Heart right ventricle (tissue), 16 donors: ENCODE data around the gene MRAS. TPM values are rescaled to one million over a fixed set of nuclear protein-coding genes. Genes with fewer than 3 reads are reported as not detected.

ENCODE experiments used
- ATAC-seq, 8 donors: fragments of 200-7000 bp; cut with Tn5 transposase; one replicate each; pipeline ENCODE4 v1.9.1; 2020; ENCODE audit warnings: mild to moderate bottlenecking in 8 of 8, moderate library complexity in 8 of 8, moderate number of reproducible peaks in 1 of 8
- DNase-seq, 2 donors: peaks; one replicate each; pipeline ENCODE4 v3.0.0-alpha.2; 2020
- H3K27ac ChIP-seq, 10 donors: fragments of 200-600 bp; sonication (generic) in 2 of 10; one replicate each; pipeline versions ENCODE4 v1.5.0 to v1.8.0; 2020 to 2022; ENCODE audit warnings: mild to moderate bottlenecking in 3 of 10
- H3K27me3 ChIP-seq, 7 donors: fragments of 200-600 bp; one replicate each; pipeline ENCODE4 v1.8.0; 2021 to 2022; ENCODE audit warnings: mild to moderate bottlenecking in 2 of 7
- H3K36me3 ChIP-seq, 9 donors: fragments of 200-600 bp; sonication (generic) in 1 of 9; one replicate each; pipeline versions ENCODE4 v1.5.0 to v1.8.0; 2020 to 2022; ENCODE audit warnings: mild to moderate bottlenecking in 2 of 9
- H3K4me1 ChIP-seq, 9 donors: fragments of 200-600 bp; sonication (generic) in 1 of 9; one replicate each; pipeline versions ENCODE4 v1.5.0 to v1.8.0; 2020 to 2022; ENCODE audit warnings: mild to moderate bottlenecking in 4 of 9
- H3K4me3 ChIP-seq, 10 donors: fragments of 200-600 bp; sonication (generic) in 2 of 10; one replicate each; pipeline versions ENCODE4 v1.5.0 to v1.8.0; 2020 to 2022; ENCODE audit warnings: mild to moderate bottlenecking in 7 of 10, moderate library complexity in 2 of 10
- H3K9me3 ChIP-seq, 11 donors: fragments of 200-600 bp in 10 of 11; sonication (generic) in 2 of 11; one replicate each; pipeline versions ENCODE4 v1.5.0 to v1.8.0; 2013 to 2022; ENCODE audit warnings: mild to moderate bottlenecking in 2 of 11, control low read depth in 1 of 11, moderate library complexity in 1 of 11
- WGBS, 2 donors: extraction: QIAGEN DNeasy Blood & Tissue Kit; methylation state at CpG; one replicate each; pipeline ENCODE4 v1.1.7; 2013; ENCODE audit warnings: inconsistent platforms in 1 of 2; 5-methylcytosine and 5-hydroxymethylcytosine counted together
- intact Hi-C, 10 donors: fragments of 100-400 bp; cut with DNase I; formaldehyde crosslinking; loops; one replicate each; pipeline versions ENCODE4 v1.11.1 to v1.14.2; 2022
- polyA plus RNA-seq, 2 donors: library from polyadenylated mRNA; stranded (reverse); fragments of 200-250 nt; gene quantifications; one replicate each; pipeline ENCODE4 v1.2.3, GENCODE V29; 2013
- total RNA-seq, 10 donors: library from RNA; stranded (reverse); fragmentation: NEBNext Ultra II Directional in 3 of 10; extraction: Animal tissue kit (Norgen Biotek cat#: 25700) in 3 of 10; gene quantifications; one replicate each; pipeline versions ENCODE4 v1.2.1 to v1.2.4, GENCODE V29; 2021 to 2023
- TF ChIP-seq, protein P1 (sequence below), 9 donors: fragments of 200-600 bp; sonication (generic) in 2 of 9; IDR thresholded peaks; one replicate each; pipeline versions ENCODE4 v1.5.0 to v1.8.0; 2021 to 2022; ENCODE audit warnings: antibody characterized with exemption in 9 of 9, mild to moderate bottlenecking in 5 of 9, moderate library complexity in 1 of 9
- donor health status: Arrhythmogenic right ventricular cardiomyopathy.
- donor health status: ischemic (EF 13 %, LVEDD 7.1; RV severe dilation, severe dysfunction).
- donor health status: healthy with polysubstance abuse.
- donor health status: DM: no; HTN: yes; CAD: no.
- donor health status: DM: no; HTN: no; CAD: no.
- donor health status: ischemic (EF 25% LVEDD 6.9; RV normal size, moderate dysfunction).
- donor health status: ischemic (EF 25% LVEDD 5.7; RV mildly dilated, moderate dysfunction).
- donor health status: healthy.
- donor health status: DM: yes; HTN: yes; CAD: no.
- donor health status: Ischemic cardiomyopathy.
- donor health status: ischemic (EF 35%, LVEDD 5.7; RV mildly dilated, moderate dysfunction).
- donor health status: nonischemic (EF 11% LVEDD 7.7; RV severe dilation, severe dysfunction).
- donor health status: DM: yes; HTN: yes; CAD: no.
- donor health status: PGD.
- donor health status: ischemic (EF 29% LVEDD 5.4; RV normal size, mild dysfunction).
- donor health status: nonischemic (EF 23%, LVEDD 6.1; RV moderate dilation, normal function).

The MRAS gene
- total and polyA plus RNA-seq, 12 donors: 78.6 to 381 (median 256) TPM

DNA sequence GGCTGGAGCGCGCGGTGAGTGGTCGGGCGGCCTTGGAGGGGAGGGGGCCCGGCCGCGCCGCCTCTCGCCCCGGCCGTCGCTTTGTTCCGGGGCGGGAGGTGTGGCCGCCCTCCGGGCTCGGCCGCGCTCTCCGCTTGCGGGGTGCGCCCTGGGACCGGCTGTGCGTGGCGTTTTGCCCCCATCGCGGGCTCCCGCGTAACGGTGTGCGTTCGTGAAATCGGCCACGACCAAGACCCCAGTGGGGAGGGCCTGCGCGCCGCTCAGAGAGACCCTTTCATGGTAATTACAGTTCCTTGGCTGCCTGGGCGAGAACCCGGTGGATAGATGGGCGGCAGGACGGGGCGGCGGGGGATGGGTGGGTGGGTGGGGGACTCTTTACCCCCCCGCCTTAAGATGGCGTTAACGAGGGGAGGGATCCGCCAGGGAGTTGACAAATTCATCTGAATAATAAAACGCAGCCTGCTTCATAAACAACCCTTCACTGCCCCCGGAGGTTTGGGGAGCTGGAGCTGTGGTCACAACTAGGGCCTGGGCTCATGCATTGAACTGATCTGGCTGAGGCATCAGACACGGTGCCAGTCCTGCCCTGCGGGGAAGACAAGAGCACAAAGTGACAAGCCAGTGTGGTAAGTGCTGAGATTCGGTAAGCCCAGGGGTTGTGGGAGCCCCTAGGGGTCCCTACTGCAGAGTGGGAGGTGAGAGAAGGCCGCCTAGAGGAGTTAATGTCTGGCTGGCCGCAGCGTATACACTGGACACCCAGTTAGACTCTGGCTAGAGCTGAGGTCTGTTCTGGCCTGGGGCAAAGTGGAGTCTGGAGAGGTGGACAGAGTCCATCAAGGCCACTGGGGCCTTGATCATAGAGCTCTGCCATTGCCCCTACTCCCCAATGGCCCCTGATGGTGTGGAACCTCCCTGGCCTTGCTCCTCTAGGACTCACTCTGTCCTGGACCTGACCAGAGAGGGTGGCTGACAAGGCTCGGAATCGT is 668 bp downstream of the MRAS start:
- peak overlapping the region; percentile 38 to 94 (median 86) for H3K4me3 ChIP-seq
- no peaks in the 10 kb centered on the region for H3K9me3 ChIP-seq
- H3K27ac ChIP-seq: peak overlapping the region; percentile 89 to 99 (median 94)
- H3K4me1 ChIP-seq: peaks cover 0 to 56% (median 33%) of the 10 kb centered on the region in 9 donors
- H3K27me3 ChIP-seq: peaks cover 0 to 14% (median 0%) of the 10 kb centered on the region in 7 donors
- peak in 7 of 8 donors; percentile 3 to 39 (median 15) for ATAC-seq
- TF ChIP-seq, protein P1, sequence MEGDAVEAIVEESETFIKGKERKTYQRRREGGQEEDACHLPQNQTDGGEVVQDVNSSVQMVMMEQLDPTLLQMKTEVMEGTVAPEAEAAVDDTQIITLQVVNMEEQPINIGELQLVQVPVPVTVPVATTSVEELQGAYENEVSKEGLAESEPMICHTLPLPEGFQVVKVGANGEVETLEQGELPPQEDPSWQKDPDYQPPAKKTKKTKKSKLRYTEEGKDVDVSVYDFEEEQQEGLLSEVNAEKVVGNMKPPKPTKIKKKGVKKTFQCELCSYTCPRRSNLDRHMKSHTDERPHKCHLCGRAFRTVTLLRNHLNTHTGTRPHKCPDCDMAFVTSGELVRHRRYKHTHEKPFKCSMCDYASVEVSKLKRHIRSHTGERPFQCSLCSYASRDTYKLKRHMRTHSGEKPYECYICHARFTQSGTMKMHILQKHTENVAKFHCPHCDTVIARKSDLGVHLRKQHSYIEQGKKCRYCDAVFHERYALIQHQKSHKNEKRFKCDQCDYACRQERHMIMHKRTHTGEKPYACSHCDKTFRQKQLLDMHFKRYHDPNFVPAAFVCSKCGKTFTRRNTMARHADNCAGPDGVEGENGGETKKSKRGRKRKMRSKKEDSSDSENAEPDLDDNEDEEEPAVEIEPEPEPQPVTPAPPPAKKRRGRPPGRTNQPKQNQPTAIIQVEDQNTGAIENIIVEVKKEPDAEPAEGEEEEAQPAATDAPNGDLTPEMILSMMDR (IDR thresholded peaks at IDR 0.05): no peak
- 3 to 5% methylated on average over 46 to 58 of the region's 58 CpGs for WGBS, 2 donors
- peak in 1 of 2 donors; percentile 41 for DNase-seq
- intact Hi-C loops: loop anchor here in 7 of 10 donors (5.0 to 10.0 kb wide), 5 partner anchors 46 to 68 kb away; no protein-coding TSS in a partner anchor
- no peaks in the 10 kb centered on the region for H3K36me3 ChIP-seq

DNA sequence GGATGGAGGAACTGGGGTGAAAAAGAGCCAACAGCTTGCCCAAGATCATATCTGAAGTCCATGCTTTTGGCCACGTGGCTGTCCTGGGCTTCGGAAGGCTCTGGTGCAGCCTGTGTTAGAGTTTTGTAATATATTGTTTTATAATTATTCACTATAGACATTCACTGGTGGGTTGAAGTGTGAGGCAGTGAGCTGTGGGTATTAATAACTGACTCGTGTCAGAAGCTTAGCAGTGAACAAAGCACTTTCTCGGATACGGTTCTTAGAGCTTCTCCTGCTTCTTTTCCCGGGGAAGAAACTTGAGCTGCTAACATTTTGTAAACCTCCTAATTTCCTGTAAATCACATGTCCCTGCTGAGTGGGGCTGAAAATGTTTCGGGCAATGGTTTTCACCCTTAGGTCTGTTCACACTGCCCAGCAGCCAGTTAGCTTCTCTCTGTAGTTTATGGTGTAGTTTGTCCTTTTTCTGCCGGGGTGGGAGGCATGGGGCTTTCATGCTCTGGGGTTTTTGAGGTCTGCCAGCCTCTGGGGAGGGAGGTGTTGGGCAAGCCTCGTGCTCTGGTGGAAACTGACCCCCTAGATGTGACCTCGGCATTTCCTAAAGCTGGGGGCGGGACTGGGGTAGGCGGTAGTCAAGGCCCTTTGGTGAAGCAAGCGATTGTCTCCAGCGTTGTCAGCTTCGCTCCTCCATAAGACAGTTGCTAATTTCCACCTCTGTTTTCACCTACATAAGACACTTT is 1.7 kb downstream of the MRAS start:
- Histone ChIP-seq H3K4me3 (peak overlapping the region; percentile 38 to 94 (median 86)), H3K27ac (peak overlapping the region; percentile 89 to 99 (median 94)), H3K9me3 (no peaks in the 10 kb centered on the region), H3K27me3 (peaks cover 0 to 14% (median 0%) of the 10 kb centered on the region in 7 donors), H3K4me1 (peaks cover 0 to 65% (median 36%) of the 10 kb centered on the region in 9 donors), H3K36me3 (peaks cover 0 to 5% (median 1%) of the 10 kb centered on the region in 9 donors)
- 27 to 32% methylated on average over 15 of the region's 15 CpGs for WGBS, 2 donors
- ATAC-seq: peak in 3 of 8 donors; percentile 9 to 22 (median 14)
- TF ChIP-seq, protein P1 (IDR thresholded peaks at IDR 0.05): no peak
- DNase-seq: peak in 1 of 2 donors; percentile 40
- intact Hi-C loops: loop anchor here in 9 of 10 donors (5.0 to 10.0 kb wide), 5 partner anchors 45 to 67 kb away; no protein-coding TSS in a partner anchor

DNA sequence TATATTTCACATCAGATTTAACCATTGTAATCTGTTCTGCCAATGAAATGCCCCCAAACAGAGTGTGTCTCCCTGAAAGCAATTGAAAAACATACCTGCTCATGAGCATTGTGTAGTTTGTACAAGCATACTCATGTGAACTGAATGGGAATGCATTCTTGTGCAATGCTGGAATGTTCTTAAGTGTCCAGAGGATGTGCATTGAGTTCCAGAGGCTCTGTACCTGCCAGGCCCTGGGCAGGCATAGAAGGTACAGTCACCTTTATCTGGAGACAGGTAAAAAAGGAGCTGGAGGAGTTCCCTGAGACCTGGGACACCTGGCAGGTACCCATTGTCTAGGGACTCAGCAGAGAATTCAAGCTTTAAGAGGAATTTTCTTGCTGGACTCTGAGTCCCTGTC is 2.8 kb downstream of the MRAS start:
- Histone ChIP-seq H3K27ac (peak overlapping the region in 9 of 10 donors; percentile 22 to 99 (median 94)), H3K4me3 (peak overlapping the region in 3 of 10 donors; percentile 85 to 94 (median 93)), H3K27me3 (peaks cover 0 to 14% (median 0%) of the 10 kb centered on the region in 7 donors), H3K9me3 (no peaks in the 10 kb centered on the region), H3K36me3 (peaks cover 0 to 15% (median 6%) of the 10 kb centered on the region in 9 donors), H3K4me1 (peaks cover 0 to 75% (median 46%) of the 10 kb centered on the region in 9 donors)
- DNase-seq (no peak), ATAC-seq (no peak)
- intact Hi-C loops: loop anchor here in 3 of 10 donors (5.0 kb wide), 1 partner anchor 46 kb away; no protein-coding TSS in a partner anchor
- TF ChIP-seq, protein P1 (IDR thresholded peaks at IDR 0.05): no peak
